Activated naive CD8-positive, alpha-beta T cell (primary cell): Measurements from ENCODE around the gene HLA-DPA1.
"Not testable (repeated sequence)": the region's sequence is repeated elsewhere in the genome, so short reads cannot be mapped to it uniquely, and the experiment has no call there.

Source experiments
- H3K27ac Mint-ChIP-seq: one replicate; pipeline ENCODE4 v1.8.0; 2021; ENCODE audit warnings: mixed read lengths
- H3K27me3 Mint-ChIP-seq: one replicate; pipeline ENCODE4 v1.8.0; 2021; ENCODE audit warnings: mixed read lengths
- H3K36me3 Mint-ChIP-seq: one replicate; pipeline ENCODE4 v1.8.0; 2021; ENCODE audit warnings: mixed read lengths
- H3K4me1 Mint-ChIP-seq: one replicate; pipeline ENCODE4 v1.8.0; 2021; ENCODE audit warnings: low read depth, mixed read lengths
- H3K4me3 Mint-ChIP-seq: one replicate; pipeline ENCODE4 v1.8.0; 2021; ENCODE audit warnings: mild to moderate bottlenecking, mixed read lengths
- H3K9me3 Mint-ChIP-seq: one replicate; pipeline ENCODE4 v1.8.0; 2021; ENCODE audit warnings: low read depth, mixed read lengths

Gene HLA-DPA1

GRCh38 chr6:33104887-33105286, 31.4 kb upstream of the HLA-DPA1 start:
- H3K4me1 Mint-ChIP-seq, result no peaks in the 10 kb centered on the region
- H3K27ac Mint-ChIP-seq, result no peak overlapping the region
- H3K4me3 Mint-ChIP-seq, result no peak overlapping the region
- H3K9me3 Mint-ChIP-seq, result peaks cover 14% of the 10 kb centered on the region
- H3K36me3 Mint-ChIP-seq, result peaks cover 8% of the 10 kb centered on the region
- H3K27me3 Mint-ChIP-seq, result peaks cover 25% of the 10 kb centered on the region

GRCh38 chr6:33103776-33104175, 30.3 kb upstream of the HLA-DPA1 start:
- H3K27ac Mint-ChIP-seq, result no peak overlapping the region
- peaks cover 17% of the 10 kb centered on the region for H3K9me3 Mint-ChIP-seq
- peaks cover 13% of the 10 kb centered on the region for H3K36me3 Mint-ChIP-seq
- peaks cover 23% of the 10 kb centered on the region for H3K27me3 Mint-ChIP-seq
- H3K4me3 Mint-ChIP-seq, result no peak overlapping the region
- no peaks in the 10 kb centered on the region for H3K4me1 Mint-ChIP-seq

DNA sequence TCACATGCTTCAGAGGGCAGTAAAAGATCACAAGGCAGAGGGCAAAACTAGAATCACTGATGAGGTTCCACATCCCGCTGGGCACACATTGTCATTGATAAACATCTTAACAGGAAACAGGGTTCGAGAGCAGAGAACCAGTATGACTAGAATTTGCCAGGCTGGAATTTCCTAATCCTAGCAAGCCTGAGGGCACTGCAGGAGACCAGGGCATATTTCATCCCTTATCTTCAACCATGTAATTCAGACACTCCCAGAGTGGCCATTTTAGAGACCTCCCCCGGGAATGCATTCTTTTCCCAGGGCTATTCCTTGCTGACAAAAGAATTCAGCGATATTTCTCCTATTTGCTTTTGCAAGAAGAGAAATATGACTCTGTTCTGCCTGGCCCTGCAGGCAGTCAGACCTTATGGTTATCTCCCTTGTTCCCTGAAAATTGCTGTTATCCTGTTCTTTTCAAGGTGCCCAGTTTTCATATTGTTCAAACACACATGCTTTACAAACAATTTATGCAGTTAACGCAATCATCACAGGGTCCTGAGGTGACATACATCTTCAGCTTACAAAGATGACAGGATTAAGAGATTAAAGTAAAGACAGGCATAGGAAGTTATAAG, 27.8 kb upstream of the HLA-DPA1 start:
- Mint-ChIP-seq H3K36me3 (peaks cover 18% of the 10 kb centered on the region), H3K9me3 (peaks cover 30% of the 10 kb centered on the region), H3K27me3 (peaks cover 24% of the 10 kb centered on the region)
- not testable (repeated sequence) for H3K4me1 Mint-ChIP-seq, H3K27ac Mint-ChIP-seq, H3K4me3 Mint-ChIP-seq

DNA sequence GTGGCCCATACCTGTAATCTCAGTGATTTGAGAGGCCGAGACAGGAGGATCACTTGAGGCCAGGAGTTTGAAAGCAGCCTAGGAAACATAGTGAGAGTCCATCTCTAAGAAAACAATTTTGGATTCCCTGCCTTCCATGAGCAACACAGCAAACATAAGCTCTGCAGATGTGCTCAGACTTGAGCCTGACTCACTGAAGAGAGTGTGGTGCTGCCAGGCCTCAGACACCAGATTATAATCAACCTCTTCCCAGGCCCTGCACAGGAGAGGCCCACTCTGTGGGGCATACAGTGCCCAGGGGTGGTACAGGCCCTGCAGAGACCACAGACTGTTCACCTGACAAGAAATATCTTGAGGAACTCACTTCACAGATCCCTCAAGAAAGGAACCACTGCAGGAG, 22.2 kb upstream of the HLA-DPA1 start:
- H3K9me3 Mint-ChIP-seq, result peaks cover 21% of the 10 kb centered on the region
- peaks cover 16% of the 10 kb centered on the region for H3K36me3 Mint-ChIP-seq
- no peaks in the 10 kb centered on the region for H3K4me1 Mint-ChIP-seq
- peaks cover 15% of the 10 kb centered on the region for H3K27me3 Mint-ChIP-seq
- no peak overlapping the region for H3K4me3 Mint-ChIP-seq
- H3K27ac Mint-ChIP-seq, result no peak overlapping the region

DNA sequence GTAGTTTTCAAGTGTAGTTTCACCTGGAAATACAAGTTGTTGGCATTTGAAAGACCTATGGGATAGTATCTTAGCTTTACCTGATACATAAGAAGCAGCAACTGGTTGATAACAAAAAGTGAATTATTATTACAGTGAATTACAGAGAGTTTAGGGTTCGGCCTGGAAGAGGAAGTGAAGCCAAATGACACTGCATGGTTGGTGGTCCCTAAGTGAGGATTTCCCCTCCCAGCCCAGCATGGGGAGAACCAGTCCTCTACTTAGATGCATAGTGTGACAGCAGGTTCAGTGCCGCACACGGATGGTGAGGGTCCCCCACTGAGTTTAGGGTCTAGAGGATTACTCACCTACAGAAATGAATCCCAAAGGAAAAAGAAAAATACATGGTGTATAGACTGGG, 20.4 kb upstream of the HLA-DPA1 start:
- Mint-ChIP-seq H3K4me1 (no peaks in the 10 kb centered on the region), H3K4me3 (no peak overlapping the region), H3K36me3 (peaks cover 9% of the 10 kb centered on the region), H3K9me3 (peaks cover 13% of the 10 kb centered on the region), H3K27me3 (peaks cover 15% of the 10 kb centered on the region), H3K27ac (no peak overlapping the region)

DNA sequence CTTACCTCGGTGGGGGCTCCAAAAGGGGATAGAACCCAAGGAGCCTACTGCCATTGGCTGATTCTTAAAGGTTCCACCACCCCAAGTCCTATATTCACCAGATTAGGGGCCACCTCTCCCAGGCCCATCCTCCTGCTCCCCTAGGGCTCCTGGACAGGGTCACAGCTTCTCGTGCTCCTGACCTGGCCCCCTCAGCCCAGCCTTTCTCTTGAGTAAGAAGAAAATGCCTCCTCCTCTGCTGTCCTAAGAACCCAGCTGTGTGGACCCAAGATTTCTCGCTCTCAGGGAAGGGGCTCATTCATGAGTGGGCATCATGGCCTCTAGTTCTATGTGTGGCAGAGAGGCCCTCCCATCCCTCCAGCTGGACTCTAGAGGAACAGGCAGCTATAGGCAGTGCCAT, 18.9 kb upstream of the HLA-DPA1 start:
- Mint-ChIP-seq H3K9me3 (peaks cover under 1% of the 10 kb centered on the region), H3K4me1 (no peaks in the 10 kb centered on the region), H3K27me3 (peaks cover 11% of the 10 kb centered on the region), H3K36me3 (peaks cover 4% of the 10 kb centered on the region), H3K4me3 (no peak overlapping the region), H3K27ac (no peak overlapping the region)

- Mint-ChIP-seq H3K27me3 (peaks cover 11% of the 10 kb centered on the region), H3K4me1 (no peaks in the 10 kb centered on the region), H3K36me3 (peaks cover 4% of the 10 kb centered on the region), H3K9me3 (no peaks in the 10 kb centered on the region), H3K4me3 (no peak overlapping the region), H3K27ac (no peak overlapping the region)
Measured at GRCh38 chr6:33091957-33092356, 18.5 kb upstream of the HLA-DPA1 start.

DNA sequence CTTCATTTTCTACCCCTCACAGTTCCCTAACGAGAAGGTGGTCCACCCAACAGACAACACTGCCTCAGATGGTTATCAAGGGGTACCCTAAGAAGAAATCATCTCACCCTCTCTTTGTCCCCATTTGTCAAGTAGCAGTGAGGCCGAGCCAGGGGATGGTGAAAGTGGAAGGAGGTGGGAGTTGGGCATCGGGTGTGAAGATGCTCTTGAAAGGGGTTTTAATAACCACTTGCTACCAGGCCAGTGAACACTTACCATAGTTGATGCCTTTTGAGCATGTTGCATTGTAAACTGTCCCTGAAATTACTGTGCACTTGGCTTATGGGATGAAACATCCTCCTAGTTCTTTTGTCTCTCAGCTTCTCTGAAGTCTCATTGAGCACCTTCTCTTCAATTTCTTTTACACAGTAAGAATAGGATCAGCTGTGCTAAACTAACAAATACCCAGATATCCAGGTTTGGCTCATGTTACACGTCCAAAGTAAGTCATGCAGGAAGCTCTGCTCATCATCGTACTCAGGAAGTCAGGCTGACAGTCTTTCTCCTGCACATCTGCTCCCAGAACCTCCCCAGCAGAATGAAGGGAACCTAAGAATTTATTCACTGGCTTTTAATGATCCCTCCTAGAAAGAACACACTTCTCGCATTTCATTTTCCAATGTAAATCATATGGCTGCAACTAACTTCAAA, 15.6 kb upstream of the HLA-DPA1 start:
- no peak overlapping the region for H3K4me3 Mint-ChIP-seq
- no peaks in the 10 kb centered on the region for H3K4me1 Mint-ChIP-seq
- peaks cover 1% of the 10 kb centered on the region for H3K27me3 Mint-ChIP-seq
- H3K36me3 Mint-ChIP-seq, result no peaks in the 10 kb centered on the region
- no peaks in the 10 kb centered on the region for H3K9me3 Mint-ChIP-seq
- H3K27ac Mint-ChIP-seq, result no peak overlapping the region

DNA sequence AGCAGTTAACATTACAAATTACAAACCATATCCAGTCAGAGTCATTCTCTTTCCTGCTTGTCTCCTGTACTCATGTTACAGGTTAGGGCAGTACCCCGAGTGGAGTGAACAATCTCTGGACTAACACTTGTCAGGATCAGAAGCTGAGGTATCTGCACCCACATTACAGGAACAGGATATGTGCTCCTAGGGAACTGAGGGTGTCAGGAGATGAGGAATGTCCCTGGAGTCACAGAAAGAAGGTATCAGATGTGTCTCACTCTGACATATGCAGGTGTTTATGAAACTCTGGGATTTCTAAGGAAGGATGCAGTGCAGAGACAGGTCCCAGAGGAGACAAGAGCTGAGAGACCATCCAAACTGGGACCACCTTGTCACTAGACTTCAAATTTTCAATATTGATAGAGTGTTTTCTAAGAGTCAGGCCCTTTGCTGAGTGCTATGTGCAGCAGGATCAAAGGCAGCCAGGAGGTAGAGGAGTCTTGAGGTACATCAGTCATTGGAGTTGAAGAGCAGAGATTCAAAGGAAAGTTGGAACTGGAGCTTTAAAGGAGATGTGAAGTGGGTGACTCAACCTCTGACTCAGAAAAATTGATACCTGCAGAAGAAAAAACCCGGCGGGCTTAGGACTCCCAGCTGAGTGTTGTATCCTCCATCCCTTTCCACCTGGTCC, 14.9 kb upstream of the HLA-DPA1 start:
- no peaks in the 10 kb centered on the region for H3K36me3 Mint-ChIP-seq
- H3K4me3 Mint-ChIP-seq, result no peak overlapping the region
- no peak overlapping the region for H3K27ac Mint-ChIP-seq
- no peaks in the 10 kb centered on the region for H3K4me1 Mint-ChIP-seq
- peaks cover 1% of the 10 kb centered on the region for H3K27me3 Mint-ChIP-seq
- H3K9me3 Mint-ChIP-seq, result no peaks in the 10 kb centered on the region

DNA sequence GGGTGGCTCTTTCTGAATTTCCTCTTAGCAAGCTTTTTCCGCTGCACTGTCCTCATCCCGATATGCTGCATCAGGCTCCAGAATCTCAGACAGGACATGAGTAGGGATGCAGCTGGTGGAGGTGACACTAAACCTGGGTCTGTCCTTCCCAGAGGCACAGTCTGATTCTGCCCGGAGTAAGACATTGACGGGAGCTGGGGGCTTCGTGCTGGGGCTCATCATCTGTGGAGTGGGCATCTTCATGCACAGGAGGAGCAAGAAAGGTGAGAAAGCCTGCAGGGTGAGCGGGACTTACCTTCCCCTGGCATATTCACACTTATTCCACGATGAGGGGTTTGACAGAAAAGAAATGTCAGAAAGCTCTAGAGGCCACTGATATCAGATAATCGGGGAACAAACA, 12.2 kb upstream of the HLA-DPA1 start:
- Mint-ChIP-seq H3K27me3 (no peaks in the 10 kb centered on the region), H3K4me3 (no peak overlapping the region), H3K36me3 (peaks cover 2% of the 10 kb centered on the region), H3K9me3 (no peaks in the 10 kb centered on the region), H3K4me1 (peaks cover 13% of the 10 kb centered on the region), H3K27ac (no peak overlapping the region)

GRCh38 chr6:33082702-33083101, 9.3 kb upstream of the HLA-DPA1 start:
- Mint-ChIP-seq H3K4me3 (no peak overlapping the region), H3K36me3 (peaks cover 4% of the 10 kb centered on the region), H3K27ac (no peak overlapping the region), H3K9me3 (no peaks in the 10 kb centered on the region), H3K27me3 (no peaks in the 10 kb centered on the region), H3K4me1 (peaks cover 35% of the 10 kb centered on the region)

- no peak overlapping the region for H3K27ac Mint-ChIP-seq
- peaks cover 47% of the 10 kb centered on the region for H3K4me1 Mint-ChIP-seq
- no peaks in the 10 kb centered on the region for H3K27me3 Mint-ChIP-seq
- H3K9me3 Mint-ChIP-seq, result no peaks in the 10 kb centered on the region
- peak overlapping the region; percentile 81 for H3K4me3 Mint-ChIP-seq
- peaks cover 4% of the 10 kb centered on the region for H3K36me3 Mint-ChIP-seq
Measured at GRCh38 chr6:33081098-33081824, 7.8 kb upstream of the HLA-DPA1 start.

DNA sequence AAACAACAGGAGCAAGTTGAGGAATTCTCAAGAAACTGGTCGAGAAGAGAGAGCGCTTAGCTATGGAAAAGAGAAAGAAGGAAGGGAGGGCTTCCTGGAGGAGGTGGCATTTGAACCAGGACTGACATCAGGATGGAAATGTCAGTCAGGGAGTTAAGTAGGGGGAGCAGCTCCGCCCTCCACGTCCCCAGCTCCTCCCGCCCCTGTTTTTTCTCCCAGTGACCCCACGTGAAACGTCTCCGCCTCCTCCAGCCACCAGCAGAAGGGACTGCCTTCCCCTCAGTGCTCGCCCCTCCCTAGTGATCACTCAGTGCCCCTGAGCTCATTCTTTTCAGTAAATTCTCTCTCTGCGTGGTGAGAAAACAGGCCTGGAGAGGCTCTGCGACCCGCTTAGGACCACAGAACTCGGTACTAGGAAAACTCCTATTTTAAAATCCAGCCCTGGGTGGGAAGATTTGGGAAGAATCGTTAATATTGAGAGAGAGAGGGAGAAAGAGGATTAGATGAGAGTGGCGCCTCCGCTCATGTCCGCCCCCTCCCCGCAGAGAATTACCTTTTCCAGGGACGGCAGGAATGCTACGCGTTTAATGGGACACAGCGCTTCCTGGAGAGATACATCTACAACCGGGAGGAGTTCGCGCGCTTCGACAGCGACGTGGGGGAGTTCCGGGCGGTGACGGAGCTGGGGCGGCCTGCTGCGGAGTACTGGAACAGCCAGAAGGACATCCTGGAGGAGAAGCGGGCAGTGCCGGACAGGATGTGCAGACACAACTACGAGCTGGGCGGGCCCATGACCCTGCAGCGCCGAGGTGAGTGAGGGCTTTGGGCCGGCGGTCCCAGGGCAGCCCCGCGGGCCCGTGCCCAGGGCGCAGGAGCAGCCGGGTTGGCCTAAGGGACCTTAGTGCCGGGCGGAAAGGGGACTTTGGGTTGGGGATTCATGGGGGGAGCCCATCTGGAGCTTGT, 7.0 kb upstream of the HLA-DPA1 start:
- H3K4me3 Mint-ChIP-seq, result peak overlapping the region; percentile 81
- H3K4me1 Mint-ChIP-seq, result peaks cover 52% of the 10 kb centered on the region
- H3K9me3 Mint-ChIP-seq, result no peaks in the 10 kb centered on the region
- H3K27ac Mint-ChIP-seq, result peak overlapping the region; percentile 34
- peaks cover 4% of the 10 kb centered on the region for H3K36me3 Mint-ChIP-seq
- H3K27me3 Mint-ChIP-seq, result no peaks in the 10 kb centered on the region

GRCh38 chr6:33079580-33079979, 6.1 kb upstream of the HLA-DPA1 start:
- H3K27ac Mint-ChIP-seq, result no peak overlapping the region
- H3K4me3 Mint-ChIP-seq, result no peak overlapping the region
- no peaks in the 10 kb centered on the region for H3K9me3 Mint-ChIP-seq
- H3K36me3 Mint-ChIP-seq, result peaks cover 4% of the 10 kb centered on the region
- H3K4me1 Mint-ChIP-seq, result peaks cover 57% of the 10 kb centered on the region
- no peaks in the 10 kb centered on the region for H3K27me3 Mint-ChIP-seq
